H1 (cell line): ENCODE results near the gene GRM4. TPM values are rescaled to one million over a fixed set of nuclear protein-coding genes. Genes with fewer than 3 reads are reported as not detected.

Source experiments
- CTCF ChIA-PET: fragments of 300-600 bp; sonication (Branson Sonifier 250); formaldehyde crosslinking; loops from one replicate; lab custom pipeline; 2021; ENCODE audit not compliant: partially characterized antibody; lab: Charles Lee
- POLR2A ChIA-PET: fragments of 300-600 bp; sonication (Branson Sonifier 250); formaldehyde crosslinking; loops from one replicate; lab custom pipeline; 2021; ENCODE audit warnings: inconsistent platforms; ENCODE audit not compliant: partially characterized antibody; lab: Charles Lee
- DNase-seq, 2 experiments: peaks; one replicate each; pipeline versions ENCODE4 v3.0.0 to v3.0.0-alpha.2; 2010 to 2022; ENCODE audit warnings: low spot score in 2 of 2, low read depth in 1 of 2, mixed read lengths in 1 of 2
- FAIRE-seq: peaks from 2 replicates; lab custom pipeline; 2011; peaks lifted over from hg19 to GRCh38; lab: Jason Lieb, UNC
- H2AFZ ChIP-seq: 2 replicates; pipeline ENCODE4 v1.8.1; 2012; ENCODE audit warnings: low read length, inconsistent platforms
- H2AK5ac ChIP-seq: 2 replicates; pipeline ENCODE4 v1.6.1; 2013; ENCODE audit warnings: low read depth, low read length
- H2BK120ac ChIP-seq: replicated peaks from 2 replicates; pipeline ENCODE3; 2013; ENCODE audit warnings: low read depth, low read length, inconsistent platforms
- H2BK12ac ChIP-seq: 2 replicates; pipeline ENCODE4 v1.6.1; 2013; ENCODE audit warnings: low read depth, low read length
- H2BK15ac ChIP-seq: 2 replicates; pipeline ENCODE4 v1.6.1; 2013; ENCODE audit warnings: low read length
- H2BK20ac ChIP-seq: 2 replicates; pipeline ENCODE4 v1.6.1; 2013; ENCODE audit warnings: low read length
- H2BK5ac ChIP-seq: 2 replicates; pipeline ENCODE4 v1.6.1; 2013; ENCODE audit warnings: low read depth, low read length
- H3K14ac ChIP-seq: 2 replicates; pipeline ENCODE4 v1.6.1; 2013; ENCODE audit warnings: inconsistent platforms; ENCODE audit not compliant: insufficient read length
- H3K18ac ChIP-seq: 2 replicates; pipeline ENCODE4 v1.6.1; 2013; ENCODE audit warnings: low read length; ENCODE audit errors: extremely low read depth
- H3K23ac ChIP-seq: 2 replicates; pipeline ENCODE4 v1.6.1; 2013; ENCODE audit warnings: inconsistent platforms; ENCODE audit not compliant: insufficient read length
- H3K23me2 ChIP-seq: 2 replicates; pipeline ENCODE4 v1.6.1; 2013; ENCODE audit warnings: low read depth, low read length
- H3K27ac ChIP-seq: 2 replicates; pipeline ENCODE4 v1.6.1; 2011; ENCODE audit warnings: low read depth, low read length, inconsistent platforms
- H3K27me3 ChIP-seq, 4 experiments: replicated peaks in 1 of 4; 1 replicate in 1 of 4; 2 replicates in 3 of 4; pipeline versions ENCODE4 v1.6.1 to v1.8.1; 2011 to 2013; ENCODE audit warnings: low read length in 3 of 4, mild to moderate bottlenecking in 3 of 4, inconsistent platforms in 2 of 4, mixed read lengths in 2 of 4, moderate library complexity in 1 of 4; ENCODE audit not compliant: control insufficient read depth in 3 of 4, insufficient read depth in 3 of 4; ENCODE audit errors: extremely low read depth in 1 of 4
- H3K36me3 ChIP-seq, 4 experiments: 2 replicates each; pipeline versions ENCODE4 v1.6.1 to v1.8.1; 2011 to 2013; ENCODE audit warnings: mild to moderate bottlenecking in 4 of 4, low read length in 3 of 4, moderate library complexity in 2 of 4, control low read depth in 1 of 4, inconsistent platforms in 1 of 4; ENCODE audit not compliant: insufficient read depth in 4 of 4, control insufficient read depth in 2 of 4
- H3K4ac ChIP-seq: replicated peaks from 2 replicates; pipeline ENCODE3; 2013; ENCODE audit warnings: low read length, low read depth, mixed read lengths, inconsistent platforms; ENCODE audit not compliant: insufficient read length
- H3K4me1 ChIP-seq, 4 experiments: replicated peaks in 1 of 4; 1 replicate in 1 of 4; 2 replicates in 3 of 4; pipeline versions ENCODE4 v1.6.1 to v1.8.1; 2011 to 2013; ENCODE audit warnings: low read length in 3 of 4, inconsistent platforms in 2 of 4, mixed read lengths in 1 of 4; ENCODE audit not compliant: insufficient read depth in 4 of 4, control insufficient read depth in 3 of 4
- H3K4me2 ChIP-seq, 2 experiments: 2 replicates each; pipeline versions ENCODE4 v1.6.1 to v1.8.1; 2011 to 2013; ENCODE audit warnings: low read depth in 2 of 2, low read length in 2 of 2, control low read depth in 1 of 2, inconsistent platforms in 1 of 2, mild to moderate bottlenecking in 1 of 2; ENCODE audit not compliant: insufficient read depth in 1 of 2
- H3K4me3 ChIP-seq, 4 experiments: fragments of 200-600, 300-600 bp in 1 of 4; sonication (generic), shearing (Covaris generic), sonication (Bioruptor Twin) in 1 of 4; 2 replicates each; pipeline versions ENCODE4 v1.5.1 to v1.8.1; 2011 to 2016; ENCODE audit warnings: low read length in 4 of 4, low read depth in 3 of 4, control low read depth in 2 of 4, inconsistent platforms in 2 of 4, mild to moderate bottlenecking in 2 of 4, mixed read lengths in 1 of 4, moderate library complexity in 1 of 4; ENCODE audit not compliant: insufficient read depth in 2 of 4; ENCODE audit errors: extremely low read depth in 1 of 4
- H3K56ac ChIP-seq: replicated peaks from 2 replicates; pipeline ENCODE3; 2013; ENCODE audit warnings: low read depth, mild to moderate bottlenecking, mixed read lengths, low read length, inconsistent platforms; ENCODE audit not compliant: insufficient read length
- H3K79me1 ChIP-seq: 2 replicates; pipeline ENCODE4 v1.6.1; 2013; ENCODE audit warnings: low read depth, low read length, control low read depth
- H3K79me2 ChIP-seq, 2 experiments: 2 replicates each; pipeline versions ENCODE4 v1.6.1 to v1.8.1; 2012 to 2013; ENCODE audit warnings: low read length in 2 of 2, mild to moderate bottlenecking in 2 of 2, inconsistent platforms in 1 of 2; ENCODE audit not compliant: insufficient read depth in 2 of 2, control insufficient read depth in 1 of 2
- H3K9ac ChIP-seq, 4 experiments: replicated peaks in 1 of 4; 1 replicate in 1 of 4; 2 replicates in 3 of 4; pipeline versions ENCODE4 v1.6.1 to v1.8.1; 2011 to 2013; ENCODE audit warnings: low read depth in 3 of 4, low read length in 3 of 4, control low read depth in 2 of 4, mild to moderate bottlenecking in 2 of 4, moderate library complexity in 2 of 4, inconsistent platforms in 1 of 4; ENCODE audit errors: extremely low read depth in 1 of 4
- H3K9me3 ChIP-seq, 2 experiments: 2 replicates each; pipeline versions ENCODE4 v1.6.1 to v1.8.1; 2012 to 2013; ENCODE audit warnings: mild to moderate bottlenecking in 2 of 2, moderate library complexity in 2 of 2, control low read depth in 1 of 2, inconsistent platforms in 1 of 2, low read depth in 1 of 2, low read length in 1 of 2, mixed read lengths in 1 of 2; ENCODE audit not compliant: insufficient read depth in 2 of 2
- H4K20me1 ChIP-seq, 2 experiments: replicated peaks in 1 of 2; 2 replicates each; pipeline versions ENCODE3 to v1.8.1; 2011 to 2013; ENCODE audit warnings: inconsistent platforms in 2 of 2, low read length in 2 of 2, mild to moderate bottlenecking in 1 of 2; ENCODE audit not compliant: insufficient read depth in 2 of 2, control insufficient read depth in 1 of 2
- H4K5ac ChIP-seq: 2 replicates; pipeline ENCODE4 v1.6.1; 2013; ENCODE audit warnings: low read length, low read depth, mixed read lengths, inconsistent platforms; ENCODE audit not compliant: insufficient read length
- H4K8ac ChIP-seq: 2 replicates; pipeline ENCODE4 v1.8.0; 2013; ENCODE audit warnings: mild to moderate bottlenecking, moderate library complexity, low read length, inconsistent platforms; ENCODE audit not compliant: insufficient read depth; ENCODE audit errors: extremely low read depth
- H4K91ac ChIP-seq: replicated peaks from 2 replicates; pipeline ENCODE3; 2013; ENCODE audit warnings: low read length, mixed read lengths, inconsistent platforms; ENCODE audit not compliant: insufficient read length
- POLR2A ChIP-seq, 2 experiments: IDR thresholded peaks; 1 replicate in 1 of 2; 2 replicates in 1 of 2; pipeline ENCODE4 v1.6.1; 2011; ENCODE audit warnings: low read depth in 2 of 2, low read length in 2 of 2, mild to moderate bottlenecking in 2 of 2; ENCODE audit errors: control extremely low read depth in 1 of 2
- WGBS, 2 experiments: shearing (Covaris generic) in 1 of 2; methylation state at CpG; one replicate each; pipeline versions ENCODE4 v1.1.6 to v1.1.7; 2013 to 2015; ENCODE audit warnings: low lambda C conversion rate in 2 of 2, mixed read lengths in 2 of 2, inconsistent platforms in 1 of 2, low coverage in 1 of 2, missing lambda C conversion rate in 1 of 2; ENCODE audit not compliant: insufficient replicate concordance in 2 of 2, insufficient coverage in 1 of 2, insufficient read length in 1 of 2; ENCODE audit errors: extremely low coverage in 1 of 2, missing lambda C conversion rate in 1 of 2; 5-methylcytosine and 5-hydroxymethylcytosine counted together
- microRNA counts: library from miRNA; unstranded; fragments of <30 nt; microRNA quantifications from one replicate; lab custom pipeline; 2015
- microRNA-seq, 2 experiments: library from miRNA; unstranded; fragments of <30 nt; microRNA quantifications; one replicate each; pipeline versions ENCODE4 to v1.2.0, GENCODE V29; 2016 to 2020; ENCODE audit warnings: borderline microRNAs expressed in 2 of 2, borderline number of aligned reads in 2 of 2, borderline replicate concordance in 1 of 2
- polyA plus RNA-seq, 7 experiments: library from polyadenylated mRNA; depleted of rRNA in 3 of 7; stranded (reverse) in 5 of 7; unstranded in 2 of 7; fragments of >200 nt in 5 of 7; fragments of 200-250 nt in 2 of 7; gene quantifications; 1 replicate in 5 of 7; 2 replicates in 1 of 7; 4 replicates in 1 of 7; pipeline versions ENCODE4 v1.2.1 to v1.2.3, GENCODE V29; 2011 to 2013; ENCODE audit warnings: missing spikeins in 2 of 7, mixed read lengths in 2 of 7
- small RNA-seq: library from polyadenylated mRNA; stranded (forward); fragments of <200 nt; extraction: miRNeasy Mini kit (QIAGEN cat#:217004); gene quantifications from one replicate; pipeline ENCODE3, GENCODE V24; 2013; ENCODE audit not compliant: insufficient read depth
- total RNA-seq: library from RNA; stranded (reverse); fragmentation: NEBNext Ultra II Directional; extraction: Animal tissue kit (Norgen Biotek cat#: 25700); gene quantifications from 2 replicates; pipeline ENCODE4 v1.2.1, GENCODE V29; 2021

Gene GRM4
- total and polyA plus RNA-seq, 2 of the 8 experiments (the other 6 are each of a cell fraction or from before 2014, with no cell fraction given): 19.6 to 21.5 TPM

DNA sequence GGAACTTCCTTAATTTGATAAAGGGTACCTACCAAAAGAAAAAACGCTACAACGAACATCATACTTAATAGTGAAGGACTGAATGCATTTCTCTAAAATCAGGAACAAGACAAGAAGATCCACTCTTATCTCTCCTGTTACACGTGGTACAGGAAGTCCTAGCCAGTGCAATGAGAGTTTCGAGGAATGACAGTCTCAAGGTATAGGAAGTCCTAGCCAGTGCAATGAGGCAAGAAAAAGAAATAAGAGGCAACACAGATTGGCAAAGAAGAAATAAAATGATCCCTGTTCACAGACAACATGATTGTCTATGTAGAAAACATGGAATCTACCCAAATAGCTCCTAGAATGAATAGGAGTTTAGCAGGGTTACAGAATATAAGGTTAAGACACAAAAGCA lies 174.3 kb downstream of the GRM4 start:
- no peak overlapping the region for H2BK20ac ChIP-seq
- H3K79me1 ChIP-seq: no peaks in the 10 kb centered on the region
- WGBS, 2 experiments: 94% methylated on average over 4 of the region's 4 CpGs; no CpG with 5 or more reads in 1 of the 2 experiments
- H3K79me2 ChIP-seq: no peaks in the 10 kb centered on the region
- no peak overlapping the region for H4K91ac ChIP-seq
- H2AFZ ChIP-seq: no peak overlapping the region
- H2BK5ac ChIP-seq: no peak overlapping the region
- DNase-seq: no peak
- no peaks in the 10 kb centered on the region for H4K20me1 ChIP-seq
- no peak overlapping the region for H4K5ac ChIP-seq
- H3K56ac ChIP-seq: no peak overlapping the region
- no peak overlapping the region for H3K27ac ChIP-seq
- POLR2A ChIA-PET: no interaction called here
- H3K9ac ChIP-seq: no peak overlapping the region
- no peak for FAIRE-seq
- no peak overlapping the region for H3K4me2 ChIP-seq
- H3K4ac ChIP-seq: no peak overlapping the region
- CTCF ChIA-PET: interaction anchor here (0.8 to 11.9 kb wide), 10 partner anchors 10 to 191 kb away, joined by 3 to 98 read pairs (median 3); no protein-coding TSS in a partner anchor
- no peak overlapping the region for H3K18ac ChIP-seq
- no peak overlapping the region for H2AK5ac ChIP-seq
- H2BK12ac ChIP-seq: no peak overlapping the region
- H4K8ac ChIP-seq: no peak overlapping the region
- no peak overlapping the region for H3K14ac ChIP-seq
- no peak overlapping the region for H2BK120ac ChIP-seq
- H3K9me3 ChIP-seq: no peaks in the 10 kb centered on the region
- H3K36me3 ChIP-seq: no peaks in the 10 kb centered on the region
- peaks cover 4 to 9% (median 8%) of the 10 kb centered on the region in 4 experiments for H3K27me3 ChIP-seq
- no peak overlapping the region for H2BK15ac ChIP-seq
- TF ChIP-seq POLR2A (IDR thresholded peaks at IDR 0.05; ENCODE audit: control extremely low read depth in 1 of 2, low read depth in 2 of 2, low read length in 2 of 2): no peak
- no peak overlapping the region for H3K23ac ChIP-seq
- no peaks in the 10 kb centered on the region; the same call in 1 of the 2 replicates for H3K23me2 ChIP-seq
- H3K4me3 ChIP-seq: no peak overlapping the region
- peaks cover 2 to 12% (median 4%) of the 10 kb centered on the region in 4 experiments; a peak in 5 of 7 replicates for H3K4me1 ChIP-seq

MicroRNAs within 50 kb of the gene (microRNA counts, 767-probe panel; counts per million panel counts)
- 879 counts per million, percentile 95 among the panel's probes with 10 or more counts for microRNA hsa-miR-1275 (lab: Ali Mortazavi, UCI)

Small RNAs within 50 kb of the gene (microRNA-seq; reads per million reads assigned to microRNA genes)
- 0.69 to 0.81 reads per million in 2 experiments for gene MIR1275

Small RNAs within 50 kb of the gene (small RNA-seq; reads per million reads assigned to genes)
- 7.4 reads per million, percentile 75 among the genes with 10 or more reads in this experiment for gene MIR1275

Other genes starting within 250 kb of the GRM4 start
- gene HMGA1, start 90.8 kb upstream of the GRM4 start, total RNA-seq: 2,636 and 2,728 TPM in 2 replicates
- gene HMGA1, start 90.8 kb upstream of the GRM4 start, polyA plus RNA-seq (2011; rRNA removed): 1,557 and 2,732 TPM in 2 replicates
- 7.0 and 7.5 TPM in 2 replicates for gene SMIM29, start 102.9 kb upstream of the GRM4 start, total RNA-seq
- 22.4 and 34.7 TPM in 2 replicates for gene SMIM29, start 102.9 kb upstream of the GRM4 start, polyA plus RNA-seq (2011; rRNA removed)
- 36.3 and 36.9 TPM in 2 replicates for gene NUDT3, start 246.6 kb upstream of the GRM4 start, total RNA-seq
- 9.8 and 14.1 TPM in 2 replicates for gene NUDT3, start 246.6 kb upstream of the GRM4 start, polyA plus RNA-seq (2011; rRNA removed)